ENCODE data around the gene GPC6. TPM values are rescaled to one million over a fixed set of nuclear protein-coding genes. Genes with fewer than 3 reads are reported as not detected.
A peak's percentile ranks its signal among the peaks of the same experiment; 100 is the strongest.

GPC6 gene
- polyA plus RNA-seq, 1 of the 3 experiments (the other 2 are of a cell fraction), result 6.7 TPM

- TF ChIP-seq TCF12 (IDR thresholded peaks at IDR 0.05), result no peak
- TF ChIP-seq NRF1 (IDR thresholded peaks at IDR 0.05; ENCODE audit: low read depth, low read length), result no peak
- TF ChIP-seq CTCF (IDR thresholded peaks at IDR 0.05), result no peak
- no peak for TF ChIP-seq PBX3 (IDR thresholded peaks at IDR 0.05)
- TF ChIP-seq POLR2AphosphoS5 (IDR thresholded peaks at IDR 0.05; ENCODE audit: low read depth, low read length), result no peak
- no peak for TF ChIP-seq ELF1 (IDR thresholded peaks at IDR 0.05)
- no peak for TF ChIP-seq FOSL2 (IDR thresholded peaks at IDR 0.05; ENCODE audit: borderline replicate concordance, low read depth)
- TF ChIP-seq, protein P1, sequence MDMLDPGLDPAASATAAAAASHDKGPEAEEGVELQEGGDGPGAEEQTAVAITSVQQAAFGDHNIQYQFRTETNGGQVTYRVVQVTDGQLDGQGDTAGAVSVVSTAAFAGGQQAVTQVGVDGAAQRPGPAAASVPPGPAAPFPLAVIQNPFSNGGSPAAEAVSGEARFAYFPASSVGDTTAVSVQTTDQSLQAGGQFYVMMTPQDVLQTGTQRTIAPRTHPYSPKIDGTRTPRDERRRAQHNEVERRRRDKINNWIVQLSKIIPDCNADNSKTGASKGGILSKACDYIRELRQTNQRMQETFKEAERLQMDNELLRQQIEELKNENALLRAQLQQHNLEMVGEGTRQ (IDR thresholded peaks at IDR 0.05; ENCODE audit: borderline replicate concordance, low read depth, low read length), result no peak
- no peak for TF ChIP-seq SMC3 (IDR thresholded peaks at IDR 0.05; ENCODE audit: low read depth, low read length)
- no peak for TF ChIP-seq YY1 (IDR thresholded peaks at IDR 0.05; ENCODE audit: low read depth)
- no peaks in the 10 kb centered on the region for H4K20me1 ChIP-seq (ENCODE audit: insufficient read depth)
- H3K4me2 ChIP-seq, result no peak overlapping the region
- H3K79me2 ChIP-seq (ENCODE audit: insufficient read depth), result no peaks in the 10 kb centered on the region
- H3K9me2 ChIP-seq, result no peaks in the 10 kb centered on the region
- no peak overlapping the region for H3K9ac ChIP-seq
- no peaks in the 10 kb centered on the region; a peak in 1 of 4 replicates for H3K4me1 ChIP-seq (ENCODE audit: control insufficient read depth in 1 of 2, insufficient read depth in 2 of 2, low read depth in 1 of 2, low read length in 1 of 2)
- H3F3A ChIP-seq (replicated peaks; ENCODE audit: insufficient read depth), result no peaks in the 10 kb centered on the region
- DNase-seq, result no peak
- no peak overlapping the region for H3K4me3 ChIP-seq (ENCODE audit: low read depth in 2 of 2, low read length in 1 of 2)
- 90% methylated on average over 2 of the region's 2 CpGs for WGBS (ENCODE audit: low lambda C conversion rate)
- ChIA-PET CTCF (no interaction called here), POLR2A (no interaction called here)
- H3K9me3 ChIP-seq, result no peaks in the 10 kb centered on the region
- no peak overlapping the region for H3K27ac ChIP-seq (ENCODE audit: low read depth in 2 of 2, low read length in 1 of 2)
- no peaks in the 10 kb centered on the region for H3K27me3 ChIP-seq (ENCODE audit: insufficient read depth)
- H2AFZ ChIP-seq (ENCODE audit: low read depth), result no peak overlapping the region
- H3K36me3 ChIP-seq (replicated peaks in 1 of 2; ENCODE audit: control insufficient read depth in 1 of 2, insufficient read depth in 2 of 2, low read length in 1 of 2), result no peaks in the 10 kb centered on the region
Observed at GRCh38 chr13:94120878-94121277, 894.3 kb downstream of the GPC6 start.

DNA sequence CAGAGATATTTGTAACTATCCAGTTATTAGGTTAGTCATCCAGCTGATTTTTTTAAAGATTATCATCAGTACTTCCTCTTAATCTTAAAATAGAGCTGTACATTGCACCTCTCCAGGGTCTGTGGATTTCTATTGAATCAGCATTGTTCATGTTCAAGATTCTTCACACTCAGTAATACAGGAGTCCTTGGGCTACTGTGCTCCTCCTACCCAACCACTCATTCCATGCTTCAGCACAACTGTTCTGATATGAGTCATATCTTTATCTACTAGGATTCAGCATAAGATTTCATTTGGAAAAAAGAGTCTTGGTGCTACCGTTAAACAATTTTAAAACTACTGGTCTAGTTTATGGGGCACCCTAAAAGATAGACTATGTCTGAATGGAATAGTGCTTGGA lies 895.1 kb downstream of the GPC6 start:
- POLR2A ChIA-PET, result no interaction called here
- no peaks in the 10 kb centered on the region for H3K27me3 ChIP-seq (ENCODE audit: insufficient read depth)
- H3K79me2 ChIP-seq (ENCODE audit: insufficient read depth), result no peaks in the 10 kb centered on the region
- no peaks in the 10 kb centered on the region for H3K36me3 ChIP-seq (replicated peaks in 1 of 2; ENCODE audit: control insufficient read depth in 1 of 2, insufficient read depth in 2 of 2, low read length in 1 of 2)
- H3K4me1 ChIP-seq (ENCODE audit: control insufficient read depth in 1 of 2, insufficient read depth in 2 of 2, low read depth in 1 of 2, low read length in 1 of 2), result no peaks in the 10 kb centered on the region; a peak in 1 of 4 replicates
- H3K27ac ChIP-seq (ENCODE audit: low read depth in 2 of 2, low read length in 1 of 2), result no peak overlapping the region
- no peaks in the 10 kb centered on the region for H3F3A ChIP-seq (replicated peaks; ENCODE audit: insufficient read depth)
- H3K9ac ChIP-seq, result no peak overlapping the region
- CTCF ChIA-PET, result no interaction called here
- H3K4me3 ChIP-seq (ENCODE audit: low read depth in 2 of 2, low read length in 1 of 2), result no peak overlapping the region
- H3K9me3 ChIP-seq, result no peaks in the 10 kb centered on the region
- no peaks in the 10 kb centered on the region for H3K9me2 ChIP-seq
- peak; percentile 53; the same call in 1 of the 2 replicates for TF ChIP-seq FOSL2 (IDR thresholded peaks at IDR 0.05; ENCODE audit: borderline replicate concordance, low read depth)
- 0 out of 2 replicates have a peak, but pooled peaks have one; percentile 12 for TF ChIP-seq TCF12 (IDR thresholded peaks at IDR 0.05)
- TF ChIP-seq RCOR1 (IDR thresholded peaks at IDR 0.05; ENCODE audit: low read length), result no peak
- no peak for TF ChIP-seq FOXM1 (IDR thresholded peaks at IDR 0.05; ENCODE audit: low read depth)
- TF ChIP-seq MAX (IDR thresholded peaks at IDR 0.05; ENCODE audit: low read depth), result 0 out of 2 replicates have a peak, but pooled peaks have one; percentile 26
- peak; percentile 60 for TF ChIP-seq JUND (IDR thresholded peaks at IDR 0.05)
- TF ChIP-seq TAF1 (IDR thresholded peaks at IDR 0.05; ENCODE audit: borderline replicate concordance, low read depth, low read length), result no peak
- TF ChIP-seq SMC3 (IDR thresholded peaks at IDR 0.05; ENCODE audit: low read depth, low read length), result no peak
- no peak for TF ChIP-seq CTCF (IDR thresholded peaks at IDR 0.05)
- 52% methylated on average over 1 of the region's 1 CpG for WGBS (ENCODE audit: low lambda C conversion rate)
- no peak overlapping the region for H2AFZ ChIP-seq (ENCODE audit: low read depth)
- H3K4me2 ChIP-seq, result no peak overlapping the region
- no peak for DNase-seq
- H4K20me1 ChIP-seq (ENCODE audit: insufficient read depth), result no peaks in the 10 kb centered on the region
